DOHH2 (cell line): ENCODE measurements around the gene MSLN.

ENCODE experiments used
- CTCF ChIP-seq: fragments of 200-600 bp; sonication (generic); IDR thresholded peaks from one replicate; pipeline ENCODE4 v1.5.1; 2014; ENCODE audit warnings: antibody characterized with exemption, mild to moderate bottlenecking, low read depth, low read length; ENCODE audit not compliant: poor library complexity, severe bottlenecking
- EZH2phosphoT487 ChIP-seq: fragments of 200-600 bp; sonication (generic); IDR thresholded peaks from 2 replicates; pipeline ENCODE4 v1.6.1; 2017; ENCODE audit warnings: borderline replicate concordance, mild to moderate bottlenecking, antibody characterized with exemption, low read length, moderate library complexity, mixed read lengths

GRCh38 chr16:740764-741505, 19.6 kb upstream of the MSLN start, which contains the start of gene CIAO3:
- TF ChIP-seq CTCF (peak; percentile 87), EZH2phosphoT487 (no peak)
